Ramos (cell line): ENCODE results near the gene MACROH2A1.

Source experiments
- in situ Hi-C: fragments of 300-500 bp; cut with MboI; formaldehyde crosslinking; loops from one replicate; pipeline ENCODE4 v1.14.3; 2022; ENCODE audit warnings: low sequenced_read_pairs; ENCODE audit not compliant: unreplicated experiment

Gene MACROH2A1

DNA sequence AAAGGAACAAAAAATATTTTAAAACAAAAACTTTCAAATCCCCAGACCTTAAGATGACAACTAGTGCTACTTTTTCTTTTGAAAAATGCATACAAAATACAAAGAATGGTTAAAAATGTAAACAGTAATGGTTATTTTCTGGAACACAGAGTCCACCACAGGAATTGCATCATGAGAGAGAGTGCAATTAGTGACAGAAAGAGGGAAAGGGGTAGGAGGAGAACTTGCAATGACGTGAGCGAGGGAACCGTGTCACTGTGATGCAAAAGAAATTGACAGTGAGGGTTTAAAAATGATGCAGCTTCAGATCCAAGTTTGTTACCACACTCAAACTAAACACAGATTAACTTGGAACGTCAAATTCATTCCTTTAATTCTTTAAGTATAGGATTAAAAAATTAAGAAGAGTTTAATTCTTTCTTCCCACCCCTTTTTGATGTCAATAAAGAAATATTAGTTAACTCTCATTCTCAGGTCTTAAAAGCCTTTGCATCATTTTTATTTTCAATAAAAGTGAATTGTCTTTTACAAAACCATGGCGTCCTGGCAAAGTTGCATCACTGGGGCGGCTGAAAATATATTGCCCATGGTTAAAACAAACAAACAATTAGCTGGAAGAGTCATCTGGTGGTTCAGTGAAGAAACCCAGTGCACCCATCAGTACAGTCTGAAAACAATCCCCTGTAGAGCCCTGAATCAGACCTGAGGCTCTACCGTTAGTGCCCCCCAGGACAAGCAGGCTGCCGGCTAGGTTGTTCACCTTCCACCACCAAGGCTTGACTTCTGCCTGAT is 39.5 kb downstream of the MACROH2A1 start:
- in situ Hi-C loops = no loop called here

DNA sequence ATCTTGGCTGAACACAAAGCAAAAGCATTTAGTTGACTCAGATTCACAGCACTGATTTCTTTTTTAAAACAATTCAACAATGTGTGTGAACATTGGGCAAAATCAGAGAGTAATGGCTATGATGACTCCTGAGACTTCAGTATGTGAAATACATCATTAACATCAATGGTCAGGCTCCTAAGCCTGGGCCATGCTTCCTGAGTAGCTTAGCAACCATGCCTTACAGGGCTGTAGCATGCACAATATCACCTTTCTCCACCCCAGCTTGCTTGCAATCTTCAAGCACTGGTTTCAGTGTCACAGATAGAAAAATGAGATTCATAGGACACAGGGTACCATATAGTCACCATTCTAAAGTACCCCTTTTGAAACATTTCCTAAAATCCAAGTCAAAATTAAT is 41.3 kb downstream of the MACROH2A1 start:
- in situ Hi-C loops = no loop called here

- in situ Hi-C loops = no loop called here
Observed at GRCh38 chr5:135356522-135357318, 42.3 kb downstream of the MACROH2A1 start.

GRCh38 chr5:135355169-135355568 is 43.9 kb downstream of the MACROH2A1 start:
- in situ Hi-C loops = no loop called here

- in situ Hi-C loops = no loop called here
Observed at GRCh38 chr5:135353952-135354721, 44.9 kb downstream of the MACROH2A1 start.

GRCh38 chr5:135350536-135350935 is 48.5 kb downstream of the MACROH2A1 start:
- in situ Hi-C loops = no loop called here

GRCh38 chr5:135349886-135350285 is 49.1 kb downstream of the MACROH2A1 start:
- in situ Hi-C loops = no loop called here

DNA sequence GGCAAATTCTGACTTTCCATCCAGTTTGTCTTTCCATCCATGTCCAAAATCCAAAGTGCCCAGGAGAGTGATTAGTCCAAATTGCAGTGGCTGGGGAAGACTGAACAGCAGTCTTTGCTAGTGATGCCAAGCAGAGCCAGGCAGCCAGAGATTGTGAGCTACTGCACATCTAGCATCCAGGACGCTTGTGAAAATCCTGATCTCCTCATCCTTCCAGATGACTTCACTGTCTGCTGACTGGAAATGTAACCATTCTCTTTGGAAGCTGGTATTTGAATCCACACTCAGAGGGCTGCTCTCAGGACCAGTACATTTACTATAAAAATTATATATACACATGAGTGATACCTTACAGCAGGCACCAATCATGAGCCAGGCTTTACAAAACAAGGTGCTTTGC is 49.6 kb downstream of the MACROH2A1 start:
- in situ Hi-C loops = no loop called here

GRCh38 chr5:135348918-135349317 is 50.1 kb downstream of the MACROH2A1 start:
- in situ Hi-C loops = no loop called here

GRCh38 chr5:135347392-135347791 is 51.6 kb downstream of the MACROH2A1 start:
- in situ Hi-C loops = no loop called here

- in situ Hi-C loops = no loop called here
Observed at GRCh38 chr5:135345956-135346731, 52.9 kb downstream of the MACROH2A1 start.

DNA sequence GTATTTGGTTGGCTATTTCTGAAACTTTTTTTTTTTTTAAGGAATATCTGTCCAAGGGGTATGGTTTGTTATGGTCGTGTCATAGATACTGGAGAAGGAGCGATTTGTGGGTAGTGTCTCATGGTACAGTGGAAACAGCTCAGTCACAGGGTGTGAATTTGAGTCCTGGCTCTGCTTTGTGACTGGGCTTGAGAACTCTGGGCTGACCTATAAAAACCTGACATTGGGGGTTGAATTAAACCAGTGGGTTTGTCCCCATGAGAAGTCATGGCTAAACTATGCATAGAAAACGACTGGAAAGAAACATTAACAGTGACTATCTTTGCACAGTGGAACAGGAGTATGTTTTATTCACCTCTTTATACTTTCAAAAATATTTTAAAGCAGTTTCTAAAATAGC is 54.7 kb downstream of the MACROH2A1 start:
- in situ Hi-C loops = no loop called here

- in situ Hi-C loops = no loop called here
Observed at GRCh38 chr5:135343413-135343812, 55.6 kb downstream of the MACROH2A1 start.

DNA sequence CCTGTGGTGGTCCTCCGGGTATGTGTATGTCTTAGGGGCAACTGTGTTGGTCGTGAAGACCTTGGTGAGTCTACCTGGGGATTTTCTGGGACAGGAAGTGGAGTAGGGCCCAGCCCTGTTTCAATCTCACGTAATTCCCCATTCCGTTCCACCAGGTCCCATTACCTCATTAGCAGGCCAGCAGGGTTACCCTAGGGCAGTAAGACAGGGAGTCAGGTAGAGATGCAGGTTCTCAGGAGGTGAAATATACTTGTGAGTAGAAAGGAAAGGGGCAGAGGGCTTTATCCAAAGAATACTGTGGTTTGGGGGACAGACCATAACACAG is 56.5 kb downstream of the MACROH2A1 start:
- in situ Hi-C loops = no loop called here

DNA sequence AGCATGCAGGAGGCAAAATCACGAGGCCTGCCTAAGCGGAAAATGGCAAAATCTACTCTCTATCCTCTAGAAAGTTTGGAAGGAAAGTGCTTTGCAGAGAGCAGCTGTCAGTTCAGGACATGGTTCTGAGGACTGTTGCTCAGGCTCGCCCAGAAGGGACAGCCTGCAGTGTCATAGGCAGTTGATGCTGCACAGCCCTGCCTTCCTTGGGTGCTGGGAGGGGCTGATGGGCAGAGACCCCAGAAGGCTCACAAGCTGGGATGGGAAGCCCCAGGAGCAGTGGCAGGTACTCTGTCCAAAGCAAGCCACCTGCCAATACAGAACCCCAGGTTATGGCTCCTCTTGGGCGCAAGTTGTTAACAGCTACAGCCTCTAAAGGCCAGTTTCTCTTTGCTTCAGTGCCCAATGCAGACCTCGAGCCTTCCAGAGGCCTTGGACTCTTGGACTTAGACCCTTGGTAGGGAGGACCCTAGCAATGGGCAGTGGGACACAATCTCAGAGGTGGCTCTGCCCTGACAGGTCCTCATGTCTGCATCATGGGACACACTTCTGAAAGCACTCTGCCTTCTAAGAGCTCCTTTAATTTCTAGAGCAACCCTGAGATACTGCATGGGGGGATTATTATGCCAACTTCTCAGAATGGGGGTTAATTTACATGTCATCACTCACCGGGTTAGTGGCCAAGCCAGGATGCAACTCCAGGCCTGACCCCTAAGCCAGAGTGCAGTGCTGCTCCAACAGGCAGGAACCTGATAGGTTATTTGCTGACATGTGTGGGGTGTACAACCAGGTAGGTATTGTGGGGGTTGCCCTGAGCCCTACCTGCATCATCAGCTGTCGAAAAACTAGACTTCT is 57.1 kb downstream of the MACROH2A1 start:
- in situ Hi-C loops = no loop called here

DNA sequence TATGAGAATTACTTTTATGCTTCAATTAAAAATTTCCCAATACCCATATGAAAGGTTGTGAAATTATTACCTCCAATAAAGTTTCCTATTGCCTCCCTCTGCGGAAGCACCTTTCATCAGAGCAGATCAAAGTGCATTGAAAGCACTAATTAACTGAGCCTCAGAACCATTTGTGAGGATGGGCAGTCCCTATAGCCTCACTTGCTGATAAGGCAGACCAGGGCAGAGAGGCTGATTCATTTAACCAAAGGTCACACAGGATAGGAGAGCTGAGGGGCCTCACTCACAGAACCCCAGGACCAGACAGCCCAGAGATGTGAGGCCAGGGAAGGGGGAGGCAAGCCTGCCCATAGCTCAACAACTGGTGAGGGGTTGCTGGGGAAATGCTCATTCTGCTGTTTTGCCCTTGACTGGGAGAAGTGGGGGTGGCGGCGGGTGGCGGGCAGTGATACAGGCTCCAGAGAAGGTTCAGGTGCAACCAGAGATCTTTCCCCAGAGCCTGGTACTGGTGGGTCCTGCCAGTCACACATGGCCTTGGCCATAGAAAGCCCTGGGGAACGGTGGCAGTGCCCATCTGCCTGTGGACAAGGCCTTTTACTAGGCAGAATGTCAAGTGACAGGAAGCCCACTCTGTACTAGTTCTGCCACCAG is 57.9 kb downstream of the MACROH2A1 start:
- in situ Hi-C loops = no loop called here

DNA sequence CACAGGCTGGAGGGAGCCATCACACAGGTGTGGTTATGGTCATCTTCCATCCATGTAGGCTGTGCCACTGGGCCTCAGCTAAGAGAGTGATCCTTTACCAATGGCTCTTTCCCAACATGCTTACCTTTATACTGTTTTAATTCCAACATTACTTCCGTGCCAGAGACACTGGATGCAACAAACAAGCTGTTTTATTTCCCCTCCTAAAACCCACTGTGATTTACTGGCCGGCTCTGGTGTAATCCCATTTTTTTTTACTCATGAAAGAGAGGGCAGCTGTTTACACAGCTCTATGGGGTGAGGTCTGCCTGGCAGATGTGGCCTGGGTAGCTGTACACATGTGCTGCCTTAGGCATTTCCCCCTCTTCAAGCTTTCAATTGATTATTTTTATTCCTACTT is 58.5 kb downstream of the MACROH2A1 start:
- in situ Hi-C loops = no loop called here

- in situ Hi-C loops = no loop called here
Observed at GRCh38 chr5:135339623-135340022, 59.4 kb downstream of the MACROH2A1 start.

DNA sequence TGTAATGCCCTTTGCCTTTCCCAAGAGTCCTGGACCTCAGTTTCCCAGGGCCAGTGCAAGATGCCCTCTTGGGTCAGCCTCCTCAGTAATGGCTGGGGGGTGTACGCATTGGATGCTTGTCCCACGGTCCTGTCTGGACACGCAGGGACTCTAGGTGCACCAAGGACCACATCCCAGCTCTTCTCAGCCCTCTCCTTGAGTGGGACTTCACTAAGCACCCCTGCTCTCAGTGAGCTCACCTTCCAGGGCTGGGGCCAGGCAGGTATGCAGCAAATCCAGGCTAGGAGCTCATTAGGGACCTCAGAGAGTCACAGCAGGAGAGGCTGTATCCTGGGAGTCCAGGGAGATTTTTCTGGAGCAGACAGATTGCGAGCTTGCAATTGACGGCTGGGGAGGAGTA is 59.8 kb downstream of the MACROH2A1 start:
- in situ Hi-C loops = no loop called here
